ENCODE results near the gene BORCS5.

DNA sequence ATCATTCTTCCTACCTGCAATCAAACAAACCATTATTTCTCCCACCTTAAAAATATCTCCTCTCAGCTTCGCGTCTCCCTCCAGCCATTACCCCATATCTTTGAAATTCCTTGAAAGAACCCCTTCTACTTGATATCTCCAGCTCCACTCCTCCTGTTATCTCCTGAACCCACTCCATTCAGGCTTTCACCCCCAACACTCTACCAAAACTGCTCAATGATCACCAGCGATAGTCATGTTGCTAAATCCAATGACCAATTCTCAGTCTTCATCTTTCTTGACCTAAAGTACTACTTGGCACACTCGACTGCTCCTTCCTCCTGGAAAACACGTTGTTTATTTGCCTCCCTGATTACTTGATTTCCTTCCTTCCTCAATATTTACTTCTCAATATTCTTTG lies 135.7 kb downstream of the BORCS5 start:
- TF ChIP-seq, protein P1, sequence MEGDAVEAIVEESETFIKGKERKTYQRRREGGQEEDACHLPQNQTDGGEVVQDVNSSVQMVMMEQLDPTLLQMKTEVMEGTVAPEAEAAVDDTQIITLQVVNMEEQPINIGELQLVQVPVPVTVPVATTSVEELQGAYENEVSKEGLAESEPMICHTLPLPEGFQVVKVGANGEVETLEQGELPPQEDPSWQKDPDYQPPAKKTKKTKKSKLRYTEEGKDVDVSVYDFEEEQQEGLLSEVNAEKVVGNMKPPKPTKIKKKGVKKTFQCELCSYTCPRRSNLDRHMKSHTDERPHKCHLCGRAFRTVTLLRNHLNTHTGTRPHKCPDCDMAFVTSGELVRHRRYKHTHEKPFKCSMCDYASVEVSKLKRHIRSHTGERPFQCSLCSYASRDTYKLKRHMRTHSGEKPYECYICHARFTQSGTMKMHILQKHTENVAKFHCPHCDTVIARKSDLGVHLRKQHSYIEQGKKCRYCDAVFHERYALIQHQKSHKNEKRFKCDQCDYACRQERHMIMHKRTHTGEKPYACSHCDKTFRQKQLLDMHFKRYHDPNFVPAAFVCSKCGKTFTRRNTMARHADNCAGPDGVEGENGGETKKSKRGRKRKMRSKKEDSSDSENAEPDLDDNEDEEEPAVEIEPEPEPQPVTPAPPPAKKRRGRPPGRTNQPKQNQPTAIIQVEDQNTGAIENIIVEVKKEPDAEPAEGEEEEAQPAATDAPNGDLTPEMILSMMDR (conservative IDR thresholded peaks at IDR 0.05; ENCODE audit: low read length): no peak
- no peak for TF ChIP-seq EZH2phosphoT487 (IDR thresholded peaks at IDR 0.05; ENCODE audit: borderline replicate concordance, low read depth, low read length)
